Measurements from ENCODE around the gene ANKRD9.

DNA sequence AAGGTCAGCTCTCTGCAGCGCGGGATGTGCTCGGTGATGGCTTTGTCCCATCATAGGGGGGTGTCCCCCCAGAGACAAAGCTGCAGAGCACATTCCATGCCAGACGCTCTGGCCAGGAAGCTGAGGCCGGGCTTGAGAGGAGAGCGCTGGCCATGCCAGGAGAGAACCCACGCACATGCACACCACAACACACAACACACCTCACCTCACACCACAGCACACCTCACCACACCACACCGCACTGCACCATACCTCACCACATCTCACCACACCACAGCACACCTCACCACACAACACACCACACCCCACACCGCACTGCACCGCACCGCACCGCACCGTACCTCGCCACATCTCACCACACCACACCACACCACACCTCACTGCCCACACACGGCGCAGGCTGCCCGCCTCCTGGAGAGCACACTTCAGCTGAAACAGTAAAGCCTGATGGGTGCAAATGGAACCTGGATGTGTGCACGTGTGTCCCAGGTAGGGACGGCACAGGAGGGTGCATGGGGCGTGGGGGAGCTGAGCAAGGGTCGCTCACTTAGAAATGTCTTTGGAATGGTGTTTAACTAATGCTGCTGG is 10.8 kb downstream of the ANKRD9 start:
- TF ChIP-seq, protein P1, sequence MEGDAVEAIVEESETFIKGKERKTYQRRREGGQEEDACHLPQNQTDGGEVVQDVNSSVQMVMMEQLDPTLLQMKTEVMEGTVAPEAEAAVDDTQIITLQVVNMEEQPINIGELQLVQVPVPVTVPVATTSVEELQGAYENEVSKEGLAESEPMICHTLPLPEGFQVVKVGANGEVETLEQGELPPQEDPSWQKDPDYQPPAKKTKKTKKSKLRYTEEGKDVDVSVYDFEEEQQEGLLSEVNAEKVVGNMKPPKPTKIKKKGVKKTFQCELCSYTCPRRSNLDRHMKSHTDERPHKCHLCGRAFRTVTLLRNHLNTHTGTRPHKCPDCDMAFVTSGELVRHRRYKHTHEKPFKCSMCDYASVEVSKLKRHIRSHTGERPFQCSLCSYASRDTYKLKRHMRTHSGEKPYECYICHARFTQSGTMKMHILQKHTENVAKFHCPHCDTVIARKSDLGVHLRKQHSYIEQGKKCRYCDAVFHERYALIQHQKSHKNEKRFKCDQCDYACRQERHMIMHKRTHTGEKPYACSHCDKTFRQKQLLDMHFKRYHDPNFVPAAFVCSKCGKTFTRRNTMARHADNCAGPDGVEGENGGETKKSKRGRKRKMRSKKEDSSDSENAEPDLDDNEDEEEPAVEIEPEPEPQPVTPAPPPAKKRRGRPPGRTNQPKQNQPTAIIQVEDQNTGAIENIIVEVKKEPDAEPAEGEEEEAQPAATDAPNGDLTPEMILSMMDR (IDR thresholded peaks at IDR 0.05 in 8 of 11, conservative IDR thresholded peaks at IDR 0.05 in 3 of 11), result no peak
- no peak for TF ChIP-seq POLR2AphosphoS5 (IDR thresholded peaks at IDR 0.05)

All from spleen (tissue), 7 donors.